NCI-H82 treated with DMSO at 0.1 percent for 48 hours (cell line): ENCODE data around the gene PCDHGC5.

ENCODE experiments used
- DNase-seq: peaks from one replicate; lab custom pipeline; 2025; ENCODE audit not compliant: unreplicated experiment; lab: John Stamatoyannopoulos, UW

The PCDHGC5 gene

GRCh38 chr5:141488591-141489561 is at the start of gene PCDHGC5:
TSS of gene PCDHGC5 (plus strand) at chr5:141489081. CDS start at chr5:141489241, 160 bp downstream.
- DNase-seq: no peak

DNA sequence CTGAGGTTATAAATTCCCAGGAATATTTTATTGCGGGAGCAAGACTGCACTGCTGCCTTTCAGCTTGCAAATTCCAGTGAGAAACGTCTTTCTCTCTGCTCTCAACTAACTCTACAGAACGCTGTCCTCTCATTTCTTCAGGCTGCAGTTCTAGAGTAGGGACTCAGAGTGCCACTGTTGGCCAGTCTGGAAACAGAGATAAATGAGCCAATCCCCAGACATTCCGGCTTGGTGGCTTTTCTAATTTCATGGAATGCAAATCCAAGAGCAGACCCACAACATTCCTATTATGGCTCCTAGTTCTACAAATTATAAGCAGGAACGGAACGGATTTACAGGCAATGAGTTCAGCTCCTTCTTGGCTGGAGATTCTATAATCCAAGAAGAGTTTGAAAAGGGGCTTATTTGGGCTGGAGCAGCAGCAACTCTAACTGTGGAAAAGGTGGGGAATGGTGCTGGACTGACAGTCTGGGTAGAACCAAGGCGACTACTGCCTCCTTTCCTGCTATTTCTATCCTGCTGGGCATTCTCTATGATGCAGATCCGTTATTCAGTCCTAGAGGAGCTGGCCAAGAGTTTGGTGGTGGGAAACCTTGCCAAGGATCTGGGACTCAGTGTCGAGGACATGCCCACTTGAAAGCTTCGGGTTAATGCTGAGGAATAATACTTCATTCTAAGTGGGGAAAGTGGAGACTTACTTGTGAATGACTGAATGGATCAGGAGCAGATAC is 49.3 kb upstream of the PCDHGC5 start:
- DNase-seq: no peak

DNA sequence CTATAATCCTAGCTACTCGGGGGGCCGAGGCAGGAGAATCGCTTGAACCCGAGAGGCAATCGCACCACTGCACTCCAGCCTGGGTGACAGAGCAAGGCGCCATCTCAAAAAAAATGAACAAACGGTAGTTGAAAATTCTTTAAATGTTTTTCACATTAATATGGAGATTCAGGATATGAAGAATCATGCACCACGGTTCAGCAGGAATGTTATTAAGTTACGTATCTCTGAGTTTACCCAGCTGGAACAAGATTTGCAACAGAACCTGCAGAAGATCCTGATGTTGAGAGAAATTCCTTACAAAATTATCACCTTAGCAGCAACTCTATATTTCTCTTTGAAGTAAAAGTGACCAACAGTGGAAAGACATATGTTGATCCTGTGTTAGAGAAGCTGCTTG is 48.5 kb upstream of the PCDHGC5 start:
- no peak for DNase-seq

GRCh38 chr5:141441571-141442170 is 47.2 kb upstream of the PCDHGC5 start:
- DNase-seq: no peak

- no peak for DNase-seq
These were observed 23.5 kb upstream of the PCDHGC5 start for GRCh38 chr5:141465351-141465750.

DNA sequence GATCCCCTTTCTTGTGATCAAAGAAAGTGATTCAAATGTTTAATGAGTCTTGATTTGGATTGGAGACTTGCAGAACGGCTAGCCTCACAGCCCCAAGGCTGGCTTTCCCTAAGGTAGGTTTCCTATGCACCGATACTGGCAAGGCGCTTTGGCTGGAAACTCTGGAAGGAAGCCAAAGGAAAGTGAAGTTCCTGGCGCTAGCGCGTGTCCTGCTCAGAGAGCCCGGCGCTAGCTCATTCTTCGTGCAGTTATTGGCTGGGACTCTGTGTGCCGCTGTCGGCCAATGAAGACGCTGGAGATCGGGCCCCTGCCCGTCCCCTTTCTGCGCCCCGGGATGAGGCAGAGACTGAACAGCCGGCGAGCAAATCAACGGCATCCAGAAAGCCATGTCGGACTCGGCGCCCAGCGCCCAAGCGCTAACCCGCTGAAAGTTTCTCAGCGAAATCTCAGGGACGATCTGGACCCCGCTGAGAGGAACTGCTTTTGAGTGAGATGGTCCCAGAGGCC is 13.2 kb upstream of the PCDHGC5 start, which contains the start of gene PCDHGC3:
TSS of gene PCDHGC3 (plus strand) at position 342 of the 507 bp plus-strand sequence. CDS start at position 493, 151 bp downstream.
- DNase-seq: peak; percentile 47

DNA sequence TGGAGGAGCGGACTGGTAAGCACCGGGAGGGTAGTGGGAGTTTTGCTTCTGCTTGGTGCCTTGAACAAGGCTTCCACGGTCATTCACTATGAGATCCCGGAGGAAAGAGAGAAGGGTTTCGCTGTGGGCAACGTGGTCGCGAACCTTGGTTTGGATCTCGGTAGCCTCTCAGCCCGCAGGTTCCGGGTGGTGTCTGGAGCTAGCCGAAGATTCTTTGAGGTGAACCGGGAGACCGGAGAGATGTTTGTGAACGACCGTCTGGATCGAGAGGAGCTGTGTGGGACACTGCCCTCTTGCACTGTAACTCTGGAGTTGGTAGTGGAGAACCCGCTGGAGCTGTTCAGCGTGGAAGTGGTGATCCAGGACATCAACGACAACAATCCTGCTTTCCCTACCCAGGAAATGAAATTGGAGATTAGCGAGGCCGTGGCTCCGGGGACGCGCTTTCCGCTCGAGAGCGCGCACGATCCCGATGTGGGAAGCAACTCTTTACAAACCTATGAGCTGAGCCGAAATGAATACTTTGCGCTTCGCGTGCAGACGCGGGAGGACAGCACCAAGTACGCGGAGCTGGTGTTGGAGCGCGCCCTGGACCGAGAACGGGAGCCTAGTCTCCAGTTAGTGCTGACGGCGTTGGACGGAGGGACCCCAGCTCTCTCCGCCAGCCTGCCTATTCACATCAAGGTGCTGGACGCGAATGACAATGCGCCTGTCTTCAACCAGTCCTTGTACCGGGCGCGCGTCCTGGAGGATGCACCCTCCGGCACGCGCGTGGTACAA is 12.6 kb upstream of the PCDHGC5 start:
- DNase-seq: no peak

DNA sequence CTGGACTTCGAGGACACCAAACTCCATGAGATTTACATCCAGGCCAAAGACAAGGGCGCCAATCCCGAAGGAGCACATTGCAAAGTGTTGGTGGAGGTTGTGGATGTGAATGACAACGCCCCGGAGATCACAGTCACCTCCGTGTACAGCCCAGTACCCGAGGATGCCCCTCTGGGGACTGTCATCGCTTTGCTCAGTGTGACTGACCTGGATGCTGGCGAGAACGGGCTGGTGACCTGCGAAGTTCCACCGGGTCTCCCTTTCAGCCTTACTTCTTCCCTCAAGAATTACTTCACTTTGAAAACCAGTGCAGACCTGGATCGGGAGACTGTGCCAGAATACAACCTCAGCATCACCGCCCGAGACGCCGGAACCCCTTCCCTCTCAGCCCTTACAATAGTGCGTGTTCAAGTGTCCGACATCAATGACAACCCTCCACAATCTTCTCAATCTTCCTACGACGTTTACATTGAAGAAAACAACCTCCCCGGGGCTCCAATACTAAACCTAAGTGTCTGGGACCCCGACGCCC is 11.8 kb upstream of the PCDHGC5 start:
- DNase-seq: no peak

- no peak for DNase-seq
These were observed 11.1 kb upstream of the PCDHGC5 start for GRCh38 chr5:141477815-141478214.

GRCh38 chr5:141478321-141478945 is 10.4 kb upstream of the PCDHGC5 start:
- DNase-seq: no peak

DNA sequence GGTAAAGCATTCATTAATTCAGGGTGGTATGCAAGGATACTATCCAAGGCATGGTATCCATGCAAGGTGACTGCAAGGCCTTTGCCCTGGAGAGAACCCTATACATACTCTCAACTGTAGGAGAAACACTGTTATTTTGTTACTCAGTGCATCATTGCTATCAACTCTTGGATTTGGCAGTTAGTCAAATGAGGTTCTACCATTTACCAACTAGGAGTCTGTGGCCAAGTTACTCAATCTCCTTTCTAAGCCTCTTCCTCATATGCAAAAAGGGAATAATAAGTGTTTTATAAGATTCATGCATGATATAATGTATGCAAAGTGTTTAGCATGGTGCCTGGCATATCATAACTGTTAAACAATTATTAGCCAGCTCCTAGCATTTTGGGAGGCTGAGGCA is 9.1 kb upstream of the PCDHGC5 start:
- DNase-seq: no peak

DNA sequence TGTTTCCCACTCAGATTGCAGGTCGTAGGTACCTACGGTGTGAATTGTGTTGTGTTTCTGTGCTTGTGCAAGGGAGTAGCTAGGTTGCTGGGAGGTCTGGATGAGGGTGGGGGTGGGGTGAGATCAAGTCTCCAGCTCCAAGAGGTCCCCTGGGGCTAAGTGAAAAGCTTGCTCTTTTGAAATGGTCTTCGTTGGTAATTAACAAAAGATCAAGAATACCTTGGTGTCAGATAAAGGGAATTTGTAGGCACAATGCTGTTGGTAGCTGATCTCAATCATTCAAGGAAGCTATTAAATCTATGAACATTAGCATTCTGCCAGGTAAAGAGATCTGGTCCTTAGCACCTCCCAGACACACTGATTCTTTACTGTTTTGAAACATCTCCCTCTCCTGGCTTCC is 5.0 kb upstream of the PCDHGC5 start:
- no peak for DNase-seq

GRCh38 chr5:141484310-141484640 is 4.6 kb upstream of the PCDHGC5 start:
- no peak for DNase-seq

DNA sequence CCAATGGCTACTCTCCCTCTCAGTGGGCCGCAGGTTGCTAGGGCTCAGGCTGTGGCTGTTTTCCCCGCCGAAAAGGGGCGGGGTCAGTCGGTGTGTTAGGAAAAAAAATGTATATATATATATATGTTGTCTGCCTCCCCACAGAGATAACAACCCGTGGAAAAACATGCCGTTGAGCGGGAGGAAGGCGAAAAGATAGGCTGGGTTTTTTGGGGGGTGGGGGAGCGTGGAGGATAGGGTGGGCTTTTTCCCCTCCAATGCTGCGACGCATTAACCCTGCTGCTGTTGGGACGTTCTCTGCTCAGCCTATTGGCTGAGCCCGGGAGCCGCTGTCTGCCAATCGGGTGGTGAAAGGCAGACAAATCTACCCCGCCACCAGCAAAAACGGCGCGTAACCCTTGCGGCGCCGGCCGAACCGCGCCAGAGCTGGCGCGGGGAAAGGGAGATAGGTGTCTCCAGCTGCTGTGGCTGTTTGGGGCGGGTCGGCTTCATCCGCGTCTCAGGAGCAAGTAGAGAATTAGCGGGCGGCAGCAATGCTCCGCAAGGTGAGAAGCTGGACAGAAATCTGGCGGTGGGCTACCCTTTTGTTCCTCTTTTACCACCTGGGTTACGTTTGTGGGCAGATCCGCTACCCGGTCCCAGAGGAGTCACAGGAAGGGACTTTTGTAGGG is 4.1 kb upstream of the PCDHGC5 start, which contains the start of gene PCDHGC4:
TSS of gene PCDHGC4 (plus strand) at position 390 of the 671 bp plus-strand sequence. CDS start at position 534, 144 bp downstream.
- DNase-seq: peak; percentile 31

GRCh38 chr5:141485321-141486055 is 3.4 kb upstream of the PCDHGC5 start:
- DNase-seq: no peak

DNA sequence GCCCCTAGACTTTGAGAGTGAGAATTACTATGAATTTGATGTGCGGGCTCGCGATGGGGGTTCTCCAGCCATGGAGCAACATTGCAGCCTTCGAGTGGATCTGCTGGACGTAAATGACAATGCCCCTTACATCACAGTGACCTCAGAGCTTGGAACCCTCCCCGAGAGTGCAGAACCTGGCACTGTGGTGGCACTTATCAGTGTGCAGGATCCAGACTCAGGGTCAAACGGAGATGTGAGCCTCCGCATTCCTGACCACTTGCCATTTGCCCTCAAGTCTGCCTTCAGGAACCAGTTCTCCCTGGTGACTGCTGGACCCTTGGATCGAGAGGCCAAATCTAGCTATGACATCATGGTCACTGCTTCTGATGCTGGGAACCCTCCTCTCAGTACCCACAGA is 2.8 kb upstream of the PCDHGC5 start:
- DNase-seq: no peak

DNA sequence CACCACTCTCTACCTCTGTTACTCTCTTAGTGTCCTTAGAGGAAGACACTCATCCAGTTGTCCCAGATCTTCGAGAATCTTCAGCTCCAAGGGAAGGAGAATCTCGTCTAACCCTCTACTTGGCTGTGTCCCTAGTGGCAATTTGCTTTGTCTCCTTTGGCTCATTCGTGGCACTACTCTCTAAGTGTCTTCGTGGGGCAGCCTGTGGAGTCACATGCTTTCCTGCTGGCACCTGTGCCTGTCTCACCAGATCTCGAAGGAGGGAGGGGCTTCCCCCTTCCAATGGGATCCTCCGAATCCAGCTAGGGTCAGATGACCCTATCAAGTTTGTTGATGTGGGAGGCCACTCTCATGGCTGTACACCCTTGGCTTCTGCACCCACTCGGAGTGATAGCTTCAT is 1.8 kb upstream of the PCDHGC5 start:
- DNase-seq: no peak

DNA sequence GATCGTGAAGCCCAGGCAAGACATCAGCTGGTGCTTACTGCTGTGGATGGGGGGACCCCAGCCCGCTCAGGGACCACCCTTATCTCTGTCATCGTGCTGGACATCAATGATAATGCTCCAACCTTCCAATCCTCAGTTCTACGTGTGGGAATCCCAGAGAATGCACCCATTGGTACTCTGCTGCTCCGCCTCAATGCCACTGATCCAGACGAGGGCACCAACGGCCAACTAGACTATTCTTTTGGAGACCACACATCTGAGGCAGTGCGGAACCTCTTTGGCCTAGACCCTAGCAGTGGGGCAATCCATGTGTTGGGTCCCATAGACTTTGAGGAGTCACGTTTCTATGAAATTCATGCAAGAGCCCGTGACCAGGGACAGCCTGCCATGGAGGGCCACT is 960 bp downstream of the PCDHGC5 start:
- no peak for DNase-seq

- DNase-seq: no peak
These were observed 1.4 kb downstream of the PCDHGC5 start for GRCh38 chr5:141490271-141490670.
